ENCODE results near the gene SLC47A2. TPM values are rescaled to one million over a fixed set of nuclear protein-coding genes. Genes with fewer than 3 reads are reported as not detected.

The SLC47A2 gene
- total RNA-seq, 2 donors from 2014 or later: not detected

GRCh38 chr17:19654342-19654886 lies 62.0 kb downstream of the SLC47A2 start:
- intact Hi-C loops (cut with DNase I): no loop called here
- DNase-seq (ENCODE audit: low spot score): no peak

- intact Hi-C loops (cut with DNase I): no loop called here
These were observed 63.8 kb downstream of the SLC47A2 start for GRCh38 chr17:19652595-19652994.

GRCh38 chr17:19651451-19652238 lies 64.7 kb downstream of the SLC47A2 start:
- intact Hi-C loops (cut with DNase I): no loop called here
- no peak for DNase-seq (ENCODE audit: low spot score)

More at GRCh38 chr17:19652595-19652994, 63.8 kb downstream of the SLC47A2 start:
- no peak for DNase-seq (ENCODE audit: low spot score)

GRCh38 chr17:19650826-19651225 lies 65.6 kb downstream of the SLC47A2 start:
- intact Hi-C loops (cut with DNase I): no loop called here
- no peak for DNase-seq (ENCODE audit: low spot score)

GRCh38 chr17:19649274-19649541 lies 67.2 kb downstream of the SLC47A2 start:
- intact Hi-C loops (cut with DNase I): loop anchor here in 1 of 2 donors (5.0 kb wide), 1 partner anchor 132 kb away; no protein-coding TSS in a partner anchor
- no peak for DNase-seq (ENCODE audit: low spot score)

GRCh38 chr17:19648475-19649273 lies 67.7 kb downstream of the SLC47A2 start, which contains the start of gene ALDH3A2:
Gene ALDH3A2 (plus strand): TSS chr17:19648751. CDS start chr17:19648972, 221 bp downstream.
- DNase-seq (ENCODE audit: low spot score): peak; percentile 99
- intact Hi-C loops (cut with DNase I): loop anchor here in 1 of 2 donors (5.0 kb wide), 1 partner anchor 131 kb away; no protein-coding TSS in a partner anchor

- intact Hi-C loops (cut with DNase I): loop anchor here in 1 of 2 donors (5.0 kb wide), 1 partner anchor 131 kb away; no protein-coding TSS in a partner anchor
- peak; percentile 91 for DNase-seq (ENCODE audit: low spot score)
These were observed 68.5 kb downstream of the SLC47A2 start for GRCh38 chr17:19647697-19648474.

- no peak for DNase-seq (ENCODE audit: low spot score)
- intact Hi-C loops (cut with DNase I): loop anchor here in 1 of 2 donors (5.0 kb wide), 1 partner anchor 130 kb away; no protein-coding TSS in a partner anchor
These were observed 69.3 kb downstream of the SLC47A2 start for GRCh38 chr17:19646788-19647696.

GRCh38 chr17:19645734-19646201 lies 70.6 kb downstream of the SLC47A2 start:
- intact Hi-C loops (cut with DNase I): loop anchor here in 1 of 2 donors (5.0 kb wide), 1 partner anchor 128 kb away; no protein-coding TSS in a partner anchor
- DNase-seq (ENCODE audit: low spot score): no peak

GRCh38 chr17:19644493-19645210 lies 71.7 kb downstream of the SLC47A2 start:
- intact Hi-C loops (cut with DNase I): loop anchor here in 1 of 2 donors (5.0 kb wide), 1 partner anchor 127 kb away; no protein-coding TSS in a partner anchor
- DNase-seq (ENCODE audit: low spot score): no peak

GRCh38 chr17:19642373-19642893 lies 74.0 kb downstream of the SLC47A2 start:
- no peak for DNase-seq (ENCODE audit: low spot score)
- intact Hi-C loops (cut with DNase I): no loop called here

GRCh38 chr17:19641687-19642372 lies 74.6 kb downstream of the SLC47A2 start:
- intact Hi-C loops (cut with DNase I): no loop called here
- no peak for DNase-seq (ENCODE audit: low spot score)

- intact Hi-C loops (cut with DNase I): no loop called here
- DNase-seq (ENCODE audit: low spot score): no peak
These were observed 84.5 kb downstream of the SLC47A2 start for GRCh38 chr17:19631905-19632304.

- intact Hi-C loops (cut with DNase I): no loop called here
- DNase-seq (ENCODE audit: low spot score): no peak
These were observed 85.7 kb downstream of the SLC47A2 start for GRCh38 chr17:19630661-19631060.

GRCh38 chr17:19630035-19630434 lies 86.3 kb downstream of the SLC47A2 start:
- DNase-seq (ENCODE audit: low spot score): no peak
- intact Hi-C loops (cut with DNase I): no loop called here

GRCh38 chr17:19629449-19629848 lies 86.9 kb downstream of the SLC47A2 start:
- no peak for DNase-seq (ENCODE audit: low spot score)
- intact Hi-C loops (cut with DNase I): no loop called here

All from posterior vena cava (tissue), 2 donors.